GM11168 (cell line): Measurements from ENCODE around the gene SIPA1.

Experiments
- in situ Hi-C: fragments of 300-500 bp; cut with MboI; formaldehyde crosslinking; loops from one replicate; pipeline ENCODE4 v1.12.0; 2022; ENCODE audit warnings: low sequenced_read_pairs; ENCODE audit not compliant: unreplicated experiment

The SIPA1 gene

GRCh38 chr11:65637794-65638419 lies at the start of gene SIPA1:
Gene SIPA1, plus strand, starts transcription at chr11:65638101. Its CDS starts 2,821 bp downstream, at chr11:65640922.
- in situ Hi-C loops = no loop called here

- in situ Hi-C loops = no loop called here
These were observed 49.5 kb upstream of the SIPA1 start for GRCh38 chr11:65588199-65589054.

- in situ Hi-C loops = no loop called here
These were observed 48.3 kb upstream of the SIPA1 start for GRCh38 chr11:65589444-65590239.

GRCh38 chr11:65590240-65590738 lies 47.6 kb upstream of the SIPA1 start:
- in situ Hi-C loops = no loop called here

DNA sequence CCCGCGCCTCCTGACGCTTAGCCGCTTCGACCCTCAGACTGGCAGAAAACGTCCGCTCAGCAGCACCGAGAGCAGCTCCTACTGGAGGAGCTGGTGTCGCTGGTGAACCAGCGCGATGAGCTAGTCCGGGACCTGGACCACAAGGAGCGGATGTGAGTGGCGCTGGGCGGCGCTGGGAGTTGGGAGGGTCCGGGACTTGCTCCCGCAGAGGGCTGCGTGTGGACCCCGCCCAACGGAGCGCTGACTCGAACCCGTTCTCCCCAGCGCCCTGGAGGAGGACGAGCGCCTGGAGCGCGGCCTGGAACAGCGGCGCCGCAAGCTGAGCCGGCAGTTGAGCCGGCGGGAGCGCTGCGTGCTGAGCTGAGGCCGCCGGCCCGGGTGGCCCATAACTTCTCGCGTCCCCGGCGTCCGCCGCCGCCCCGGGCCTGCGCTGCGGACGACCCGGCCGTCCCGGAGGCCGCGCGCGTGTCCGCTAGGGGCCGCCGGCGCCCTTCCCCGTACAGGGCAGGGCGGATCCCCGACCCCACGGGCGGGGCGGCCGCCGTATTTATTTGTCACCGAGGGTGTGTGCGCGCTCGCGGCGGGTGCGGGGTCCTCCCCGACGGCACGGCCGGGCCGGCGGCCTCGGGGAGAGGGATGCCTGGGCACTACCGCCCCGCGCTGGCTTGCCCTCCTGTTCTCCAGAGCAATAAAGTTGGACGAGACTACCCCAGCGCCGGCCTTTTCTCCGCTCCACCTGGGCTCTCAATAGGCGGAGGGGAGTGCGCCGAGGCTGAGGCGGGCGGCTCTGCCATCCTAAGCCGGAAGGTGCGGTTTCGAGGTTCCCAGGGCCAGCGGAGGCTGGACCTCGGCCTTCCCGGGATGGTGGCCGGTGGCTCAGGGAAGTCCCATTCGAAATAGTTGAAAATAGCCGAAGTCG lies 45.7 kb upstream of the SIPA1 start:
- in situ Hi-C loops = no loop called here

DNA sequence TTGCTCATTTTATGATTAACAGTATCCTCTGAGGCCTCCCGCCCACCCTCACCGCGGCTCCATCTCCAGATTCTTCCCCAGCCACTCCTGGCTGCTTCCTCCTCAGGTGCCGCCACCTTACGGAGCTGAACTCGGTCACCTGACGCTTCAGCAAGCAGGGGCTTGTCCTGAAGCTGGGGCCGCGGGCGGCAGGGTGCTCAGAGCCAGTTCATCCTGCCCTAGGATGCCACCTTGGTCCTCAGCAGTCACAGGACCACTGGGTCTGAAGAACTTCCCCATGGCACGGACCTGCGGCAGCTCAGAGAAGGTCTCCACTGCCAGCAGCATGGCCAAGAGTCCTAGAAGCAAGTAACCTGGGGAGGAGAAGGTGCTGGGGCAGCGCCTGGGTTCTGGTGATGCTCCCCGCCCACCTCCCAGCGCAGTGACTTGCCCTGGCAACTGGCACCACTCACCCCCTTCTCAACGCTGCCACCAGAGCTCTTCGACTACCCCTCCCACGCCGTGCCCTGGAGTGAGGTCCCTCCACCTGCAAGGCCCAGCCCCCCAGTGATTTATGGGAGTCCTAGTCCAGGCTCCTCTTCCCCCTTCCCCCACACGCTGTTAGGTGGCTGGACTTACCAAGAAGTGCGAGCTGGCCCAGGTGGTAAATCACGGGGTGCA lies 44.9 kb upstream of the SIPA1 start:
- in situ Hi-C loops = no loop called here

DNA sequence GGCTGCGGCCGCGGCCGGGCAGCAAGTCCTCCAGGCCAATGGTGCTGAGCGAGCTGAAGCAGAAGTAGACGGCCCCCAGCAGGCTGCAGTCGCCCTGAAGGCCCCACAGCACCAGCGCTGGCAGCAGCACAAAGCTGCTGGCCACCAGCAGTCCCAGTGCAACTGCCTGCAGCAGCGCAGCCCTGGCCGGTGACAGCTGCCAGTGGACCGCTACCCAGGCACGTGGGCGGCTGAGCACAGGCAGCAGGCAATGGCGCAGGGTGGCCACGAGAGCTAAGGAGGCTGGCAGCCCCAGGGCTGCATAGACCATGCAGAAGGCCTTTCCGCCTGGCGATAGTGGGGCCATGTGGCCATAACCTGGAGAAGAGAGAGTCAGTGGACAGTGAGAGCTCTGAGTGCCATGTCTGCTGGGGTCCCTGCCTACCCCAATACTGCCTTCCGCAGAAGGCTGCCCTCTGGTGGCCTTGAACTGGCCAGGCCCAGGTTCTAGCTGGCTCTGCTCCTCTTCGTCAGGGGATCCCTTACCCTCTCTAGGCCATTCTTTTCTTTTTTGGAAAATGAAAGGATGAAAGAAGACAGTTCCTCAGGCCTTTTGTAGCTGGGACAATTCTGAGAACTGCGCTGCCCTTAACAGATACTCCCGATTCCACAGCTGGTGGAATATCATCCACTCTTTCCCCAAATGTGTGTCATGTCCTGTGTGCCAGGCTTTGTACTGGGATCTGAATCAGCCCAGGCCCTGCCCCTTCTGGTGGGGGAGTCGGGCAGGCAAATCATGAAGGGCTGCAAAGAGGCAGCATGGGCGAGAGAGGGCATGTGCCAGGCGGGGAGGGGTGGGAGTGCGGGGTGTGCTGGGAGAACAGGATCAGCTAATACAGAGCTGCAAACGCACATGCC lies 44.1 kb upstream of the SIPA1 start:
- in situ Hi-C loops = no loop called here

- in situ Hi-C loops = no loop called here
These were observed 42.8 kb upstream of the SIPA1 start for GRCh38 chr11:65595131-65595530.

DNA sequence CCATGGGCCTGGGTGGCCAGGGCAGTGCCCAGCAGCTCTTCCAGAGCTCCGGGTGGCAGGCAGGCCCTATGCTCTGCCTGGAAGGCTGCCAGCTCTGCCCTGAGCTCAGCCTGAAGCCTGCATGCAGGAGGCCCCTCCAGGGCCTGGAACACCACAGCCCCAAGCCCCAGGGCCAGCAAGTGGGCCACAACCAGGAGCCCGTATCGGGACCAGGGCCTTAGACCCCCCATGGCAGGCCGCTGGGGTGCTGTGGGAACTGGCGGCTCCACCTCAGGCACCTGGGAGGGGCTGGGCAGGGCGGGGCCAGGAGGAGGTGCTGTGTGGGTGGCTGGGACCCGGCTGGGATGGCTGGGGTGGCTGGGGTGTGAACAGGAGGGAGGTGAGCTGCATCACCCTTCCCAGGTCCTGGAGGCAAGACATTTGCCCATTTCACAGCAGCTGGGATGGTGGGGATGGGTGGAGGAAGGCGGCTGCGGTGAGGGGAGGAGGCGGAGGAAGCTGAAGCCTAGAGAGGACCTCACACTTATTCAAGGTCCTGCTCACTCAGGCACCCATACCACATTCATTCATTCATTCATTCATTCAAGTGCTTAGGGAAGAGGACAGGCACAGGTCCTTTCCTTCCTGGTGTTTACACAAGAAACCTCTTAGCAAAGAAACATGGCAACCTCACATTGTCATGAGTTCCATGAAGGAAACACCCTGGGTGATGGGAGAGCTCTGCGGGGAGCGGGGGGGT lies 42.2 kb upstream of the SIPA1 start, which contains the start of gene KCNK7:
KCNK7 (minus strand) TSS at position 258 of the 739 bp plus-strand sequence; CDS start at position 230, 28 bp downstream.
- in situ Hi-C loops = no loop called here

DNA sequence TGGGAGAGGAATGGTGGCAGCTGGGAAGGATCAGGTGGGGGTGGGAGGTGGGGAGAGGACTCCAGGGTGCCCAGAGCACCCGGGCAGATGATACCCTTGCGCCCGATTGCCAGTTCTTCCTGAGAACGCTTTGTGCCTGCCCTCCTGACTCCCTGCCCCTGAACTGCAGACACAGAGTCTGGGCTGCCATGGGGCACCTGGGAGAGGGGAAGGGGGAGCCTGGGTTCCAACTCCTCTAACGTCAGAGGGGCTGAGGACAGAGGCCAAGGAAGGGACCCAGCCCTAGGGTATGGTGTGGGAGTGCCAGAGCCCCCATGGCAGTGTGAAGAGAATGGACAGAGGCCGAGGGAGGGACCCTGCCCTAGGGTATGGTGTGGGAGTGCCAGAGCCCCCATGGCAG lies 41.4 kb upstream of the SIPA1 start:
- in situ Hi-C loops = no loop called here

DNA sequence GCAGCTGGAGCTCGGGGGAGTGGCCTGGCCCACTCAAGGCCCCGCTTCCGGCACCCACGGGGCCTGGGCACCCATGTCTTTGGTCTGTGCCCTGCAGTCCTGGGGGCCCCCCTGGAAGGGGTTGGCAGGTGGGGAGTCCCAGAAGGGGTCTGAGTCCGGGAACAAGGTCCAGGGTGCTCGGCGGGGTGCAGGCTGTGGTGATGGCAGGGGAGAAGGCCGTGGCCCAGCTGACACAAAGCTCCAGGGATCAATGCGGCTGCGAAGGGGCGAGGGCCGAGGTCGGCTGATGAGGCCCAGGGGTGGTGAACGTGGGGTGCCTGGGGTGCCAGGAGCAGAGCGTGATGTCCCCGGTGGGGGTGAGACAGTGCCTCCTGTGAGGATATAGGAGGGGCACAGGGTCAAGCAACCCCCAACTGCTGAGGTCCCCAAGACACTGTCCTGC lies 39.6 kb upstream of the SIPA1 start:
- in situ Hi-C loops = no loop called here

DNA sequence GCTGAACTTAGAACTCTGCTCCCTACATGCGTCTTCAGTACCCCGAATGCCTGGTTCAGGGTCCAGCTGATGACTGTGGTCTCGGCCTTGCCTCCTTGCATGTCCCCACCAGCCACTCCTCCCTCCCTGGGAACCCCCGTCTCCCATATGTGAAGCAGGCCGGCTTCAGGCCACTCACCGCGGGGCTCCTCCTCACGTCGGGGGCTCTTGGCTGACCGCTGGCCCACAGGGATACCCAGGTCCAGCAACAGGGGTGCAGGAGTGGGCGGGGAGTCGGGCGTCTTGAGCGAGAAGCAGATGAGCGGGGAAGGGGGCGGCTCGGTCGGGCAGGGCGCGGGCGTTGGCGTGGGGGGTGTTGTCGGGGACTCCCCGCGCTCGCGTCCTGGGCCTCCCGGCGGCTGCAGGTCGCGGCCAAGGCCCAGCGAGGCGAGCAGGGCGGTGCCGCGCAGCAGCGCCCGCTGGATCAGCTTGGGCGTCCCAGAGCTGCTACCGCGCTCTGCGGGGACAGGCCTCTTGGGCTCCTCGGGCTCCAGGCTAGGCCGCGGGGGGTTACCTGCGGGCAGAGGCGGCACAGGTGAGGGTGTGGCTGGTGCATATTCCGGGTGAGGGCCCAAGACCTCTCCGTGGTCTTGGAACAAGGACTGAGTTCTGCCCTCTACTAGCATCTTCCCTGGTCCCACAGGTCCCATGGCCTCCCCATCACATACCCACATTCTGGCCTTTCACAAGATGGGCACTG lies 38.5 kb upstream of the SIPA1 start:
- in situ Hi-C loops = no loop called here

GRCh38 chr11:65599955-65600246 lies 38.0 kb upstream of the SIPA1 start:
- in situ Hi-C loops = no loop called here

GRCh38 chr11:65604258-65604657 lies 33.6 kb upstream of the SIPA1 start:
- in situ Hi-C loops = no loop called here

DNA sequence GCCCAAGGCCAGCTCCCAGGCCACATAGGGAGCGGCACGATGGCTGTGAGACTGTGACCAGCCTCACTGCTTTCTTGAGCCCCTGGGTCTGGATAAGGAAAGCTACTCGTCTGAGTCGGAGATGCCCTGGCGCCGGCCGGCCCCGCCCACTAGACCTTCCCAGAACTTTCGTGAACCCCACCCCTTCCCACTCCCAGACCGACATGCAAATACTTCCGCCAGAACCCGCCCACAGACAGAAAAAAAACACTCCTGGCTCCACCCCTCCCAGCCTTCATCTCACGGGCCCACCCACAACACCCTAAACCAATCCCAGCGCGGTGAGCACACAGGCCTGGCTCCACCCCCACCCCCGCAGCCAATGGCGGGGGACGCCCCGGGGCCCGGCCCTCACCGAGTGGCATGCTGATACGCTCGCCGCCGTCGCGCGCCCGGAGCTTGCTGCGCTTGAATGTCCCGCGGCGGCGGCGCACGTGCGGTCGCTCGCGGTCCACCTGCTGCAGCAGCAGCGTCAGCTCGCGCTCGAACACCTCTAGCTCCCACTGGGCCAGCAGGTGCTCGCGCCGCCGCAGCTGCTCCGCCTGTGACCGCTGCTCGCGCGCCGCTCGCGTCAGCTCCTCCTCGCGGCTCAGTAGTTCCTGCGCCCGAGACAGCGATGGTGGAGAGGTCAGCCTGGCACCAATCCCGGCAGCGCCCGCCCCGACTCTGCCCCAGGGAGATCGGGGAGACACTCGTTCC lies 30.9 kb upstream of the SIPA1 start:
- in situ Hi-C loops = no loop called here
